Astrocyte (in vitro differentiated cells and primary cell): ENCODE measurements around the gene DACT2.

Experiments
- CTCF ChIP-seq: IDR thresholded peaks from 2 replicates; pipeline ENCODE4 v1.5.1; 2011; ENCODE audit warnings: low read depth, mild to moderate bottlenecking, inconsistent platforms, low read length, moderate library complexity; ENCODE audit not compliant: insufficient read depth
- EZH2 ChIP-seq: IDR thresholded peaks from 2 replicates; pipeline ENCODE4 v1.6.1; 2012; ENCODE audit warnings: mild to moderate bottlenecking, low read length, inconsistent platforms; ENCODE audit not compliant: insufficient read depth

- no peak for TF ChIP-seq CTCF
- no peak for TF ChIP-seq EZH2
Measured at GRCh38 chr6:168318579-168319278, 848 bp downstream of the DACT2 start.
